ENCODE measurements around the gene ADCY5.

ADCY5 gene

GRCh38 chr3:123287051-123287961, 161.6 kb downstream of the ADCY5 start:
- no peaks in the 10 kb centered on the region for H3K4me1 ChIP-seq (ENCODE audit: insufficient read depth, poor library complexity, severe bottlenecking)
- H3K27ac ChIP-seq (ENCODE audit: poor library complexity, severe bottlenecking), result no peak overlapping the region
- no peak overlapping the region for H3K4me3 ChIP-seq (ENCODE audit: severe bottlenecking)
- no peaks in the 10 kb centered on the region for H3K9me3 ChIP-seq (ENCODE audit: severe bottlenecking)
- ATAC-seq (ENCODE audit: low read depth) (no peak), DNase-seq (ENCODE audit: low spot score) (no peak)
- TF ChIP-seq CTCF (IDR thresholded peaks at IDR 0.05; ENCODE audit: poor library complexity, severe bottlenecking), result no peak
- no peaks in the 10 kb centered on the region for H3K36me3 ChIP-seq (ENCODE audit: low read depth)
- H3K27me3 ChIP-seq (ENCODE audit: insufficient read depth, poor library complexity, severe bottlenecking), result no peaks in the 10 kb centered on the region

GRCh38 chr3:123286308-123287023, 162.4 kb downstream of the ADCY5 start:
- ATAC-seq (ENCODE audit: low read depth), result peak; percentile 79
- H3K4me3 ChIP-seq (ENCODE audit: severe bottlenecking), result no peak overlapping the region

GRCh38 chr3:123285931-123286307, 163.0 kb downstream of the ADCY5 start:
- ATAC-seq (ENCODE audit: low read depth), result no peak
- no peaks in the 10 kb centered on the region for H3K4me1 ChIP-seq (ENCODE audit: insufficient read depth, poor library complexity, severe bottlenecking)
- no peaks in the 10 kb centered on the region for H3K9me3 ChIP-seq (ENCODE audit: severe bottlenecking)
- no peak overlapping the region for H3K4me3 ChIP-seq (ENCODE audit: severe bottlenecking)
- TF ChIP-seq CTCF (IDR thresholded peaks at IDR 0.05; ENCODE audit: poor library complexity, severe bottlenecking), result no peak
- no peaks in the 10 kb centered on the region for H3K36me3 ChIP-seq (ENCODE audit: low read depth)
- no peak for DNase-seq (ENCODE audit: low spot score)
- H3K27ac ChIP-seq (ENCODE audit: poor library complexity, severe bottlenecking), result no peak overlapping the region
- H3K27me3 ChIP-seq (ENCODE audit: insufficient read depth, poor library complexity, severe bottlenecking), result no peaks in the 10 kb centered on the region

More at GRCh38 chr3:123286308-123287023, 162.4 kb downstream of the ADCY5 start:
- Histone ChIP-seq H3K36me3 (ENCODE audit: low read depth) (no peaks in the 10 kb centered on the region), H3K9me3 (ENCODE audit: severe bottlenecking) (no peaks in the 10 kb centered on the region), H3K27me3 (ENCODE audit: insufficient read depth, poor library complexity, severe bottlenecking) (no peaks in the 10 kb centered on the region), H3K27ac (ENCODE audit: poor library complexity, severe bottlenecking) (no peak overlapping the region), H3K4me1 (ENCODE audit: insufficient read depth, poor library complexity, severe bottlenecking) (no peaks in the 10 kb centered on the region)
- DNase-seq (ENCODE audit: low spot score), result no peak
- TF ChIP-seq CTCF (IDR thresholded peaks at IDR 0.05; ENCODE audit: poor library complexity, severe bottlenecking), result peak; percentile 74

- Histone ChIP-seq H3K4me3 (ENCODE audit: severe bottlenecking) (no peak overlapping the region), H3K4me1 (ENCODE audit: insufficient read depth, poor library complexity, severe bottlenecking) (no peaks in the 10 kb centered on the region), H3K27me3 (ENCODE audit: insufficient read depth, poor library complexity, severe bottlenecking) (no peaks in the 10 kb centered on the region), H3K27ac (ENCODE audit: poor library complexity, severe bottlenecking) (no peak overlapping the region), H3K9me3 (ENCODE audit: severe bottlenecking) (no peaks in the 10 kb centered on the region), H3K36me3 (ENCODE audit: low read depth) (no peaks in the 10 kb centered on the region)
- TF ChIP-seq CTCF (IDR thresholded peaks at IDR 0.05; ENCODE audit: poor library complexity, severe bottlenecking), result no peak
- no peak for ATAC-seq (ENCODE audit: low read depth)
- DNase-seq (ENCODE audit: low spot score), result no peak
These were observed 163.4 kb downstream of the ADCY5 start for GRCh38 chr3:123285479-123285878.
